ENCODE results near the gene RDX.

RDX gene

GRCh38 chr11:110169738-110170137, 126.7 kb downstream of the RDX start:
- DNase-seq (ENCODE audit: low spot score), result no peak

GRCh38 chr11:110168033-110168803, 128.2 kb downstream of the RDX start:
- DNase-seq (ENCODE audit: low spot score), result no peak

GRCh38 chr11:110165039-110165925, 131.1 kb downstream of the RDX start:
- DNase-seq (ENCODE audit: low spot score), result no peak

- DNase-seq (ENCODE audit: low spot score), result no peak
Observed at GRCh38 chr11:110162216-110162615, 134.2 kb downstream of the RDX start.

GRCh38 chr11:110161061-110161460, 135.4 kb downstream of the RDX start:
- DNase-seq (ENCODE audit: low spot score), result no peak

GRCh38 chr11:110160437-110160836, 136.0 kb downstream of the RDX start:
- DNase-seq (ENCODE audit: low spot score), result no peak

GRCh38 chr11:110160016-110160415, 136.4 kb downstream of the RDX start:
- no peak for DNase-seq (ENCODE audit: low spot score)

GRCh38 chr11:110159476-110159875, 136.9 kb downstream of the RDX start:
- DNase-seq (ENCODE audit: low spot score), result no peak

DNA sequence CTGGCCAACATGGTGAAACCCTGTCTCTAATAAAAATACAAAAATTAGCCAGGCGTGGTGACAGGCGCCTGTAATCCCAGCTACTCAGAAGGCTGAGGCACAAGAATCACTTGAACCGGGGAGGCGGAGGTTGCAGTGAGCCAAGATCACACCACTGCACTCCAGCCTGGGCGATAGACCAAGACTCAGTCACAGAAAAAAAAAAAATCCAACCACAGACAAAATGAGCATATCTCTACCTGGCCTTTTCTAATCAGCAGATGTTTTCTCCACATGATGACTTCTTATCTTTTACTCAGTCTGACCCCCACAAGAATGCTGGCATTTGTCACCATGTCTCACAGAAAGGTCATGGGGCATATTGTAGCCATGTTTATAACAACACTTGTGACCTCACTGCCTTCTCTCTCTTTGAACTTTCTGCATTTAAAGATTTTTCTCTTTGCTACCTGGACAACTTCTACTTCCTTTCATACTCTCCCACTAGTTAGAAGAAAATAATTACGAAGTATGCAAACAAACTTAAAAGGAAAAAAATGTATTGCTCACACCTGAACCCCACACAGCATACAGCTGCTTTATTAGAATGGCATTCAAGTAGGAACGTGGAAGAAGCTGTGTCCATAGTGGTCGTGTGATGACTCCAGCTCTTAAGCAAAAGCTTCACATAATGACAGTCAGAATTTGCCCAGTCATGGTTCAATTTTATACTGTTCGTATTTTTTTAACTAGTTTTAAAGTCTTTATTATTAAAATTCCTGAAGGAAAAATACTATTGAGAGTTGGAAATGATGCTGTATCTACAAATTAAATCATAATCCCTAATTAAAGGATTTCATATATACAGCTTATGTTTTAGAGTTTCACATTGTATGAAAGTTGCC, 137.9 kb downstream of the RDX start:
- no peak for DNase-seq (ENCODE audit: low spot score)

GRCh38 chr11:110156503-110156902, 139.9 kb downstream of the RDX start:
- DNase-seq (ENCODE audit: low spot score), result no peak

- no peak for DNase-seq (ENCODE audit: low spot score)
Observed at GRCh38 chr11:110153474-110153873, 142.9 kb downstream of the RDX start.

- DNase-seq (ENCODE audit: low spot score), result no peak
Observed at GRCh38 chr11:110152199-110152598, 144.2 kb downstream of the RDX start.

DNA sequence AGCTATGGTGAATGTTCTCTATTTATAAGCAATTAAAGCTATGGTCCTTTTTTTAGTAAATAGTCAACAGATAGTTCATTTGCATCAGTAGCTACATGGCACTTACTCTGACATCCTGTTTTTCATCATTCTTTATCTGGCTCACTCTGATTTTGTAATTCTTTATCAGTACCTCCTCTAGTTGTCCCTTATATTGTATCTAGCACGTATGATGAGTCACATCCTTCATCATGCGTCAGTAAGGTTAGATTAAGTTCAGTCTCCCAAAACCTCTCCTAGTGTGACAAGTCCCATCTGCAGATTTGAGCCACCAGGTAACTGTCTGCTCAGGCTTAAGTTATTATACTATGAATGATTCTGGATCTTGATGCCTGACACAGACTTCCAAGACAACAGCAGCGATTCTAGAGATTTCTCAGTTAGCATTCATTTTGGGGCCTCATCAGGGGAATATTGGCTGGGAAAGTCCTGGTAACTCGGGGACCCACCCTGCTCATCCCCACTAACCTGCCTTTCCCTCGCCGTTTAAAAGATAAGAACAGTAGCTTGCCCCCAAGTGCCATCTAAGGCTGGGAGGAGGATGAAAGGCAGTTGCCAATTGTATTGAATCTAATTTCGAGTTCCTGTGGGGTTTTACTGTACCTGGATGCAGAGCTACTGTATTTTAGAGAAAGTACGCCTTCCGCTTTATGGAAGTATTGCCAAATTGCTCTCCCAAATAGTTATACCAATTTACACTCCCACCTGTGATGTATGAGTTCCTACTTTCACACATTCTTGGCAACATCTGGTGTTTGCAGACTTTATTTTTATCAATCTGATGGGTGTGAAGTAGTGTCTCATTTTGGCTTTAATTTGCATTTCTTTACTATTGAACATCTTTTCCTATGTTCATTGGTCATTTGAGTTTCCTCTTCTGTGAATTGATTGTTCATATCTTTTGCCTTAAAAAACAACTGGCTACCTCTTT, 147.4 kb downstream of the RDX start:
- DNase-seq (ENCODE audit: low spot score), result peak; percentile 18

GRCh38 chr11:110147962-110148709, 148.3 kb downstream of the RDX start:
- peak; percentile 50 for DNase-seq (ENCODE audit: low spot score)

GRCh38 chr11:110141812-110142211, 154.6 kb downstream of the RDX start:
- DNase-seq (ENCODE audit: low spot score), result no peak

DNA sequence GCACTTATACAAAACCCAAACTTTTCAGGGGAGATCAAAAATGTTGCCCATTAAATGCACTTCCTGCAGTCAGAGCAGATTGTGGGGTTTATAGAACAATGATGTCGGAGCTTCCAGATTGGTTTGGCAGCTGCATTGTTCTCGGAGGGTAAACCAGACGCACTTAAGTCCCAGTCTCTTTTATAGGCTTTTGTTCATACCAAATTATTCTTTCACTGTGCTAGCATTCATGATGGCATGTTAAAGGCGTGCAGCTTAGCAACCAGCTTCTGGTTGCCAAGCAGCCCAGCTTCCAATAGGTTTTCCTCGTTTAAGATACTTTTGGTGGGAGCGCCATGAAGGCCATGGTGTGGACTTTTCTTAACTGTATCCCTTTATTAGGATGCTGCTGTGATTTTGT, 162.3 kb downstream of the RDX start:
- DNase-seq (ENCODE audit: low spot score), result no peak

DNA sequence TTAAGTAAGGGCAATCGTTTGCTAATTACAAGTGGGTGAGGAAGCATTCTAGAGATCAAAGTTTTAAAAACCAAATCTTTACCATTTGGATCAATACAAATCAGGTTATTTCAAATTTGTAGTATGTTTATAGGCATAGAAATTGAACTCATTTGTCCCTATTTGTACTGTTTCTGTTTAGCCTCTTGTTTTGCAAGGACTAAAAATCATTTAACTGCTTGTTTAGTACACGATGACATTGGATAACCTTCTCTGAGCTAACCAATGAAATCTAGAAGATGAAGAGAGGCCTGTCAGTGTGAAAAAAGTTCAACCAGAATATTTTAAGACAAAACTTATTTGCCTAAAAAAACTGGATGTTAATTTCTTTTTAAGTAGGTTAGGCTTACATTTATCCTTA, 163.3 kb downstream of the RDX start:
- no peak for DNase-seq (ENCODE audit: low spot score)

GRCh38 chr11:110131386-110132123, 164.9 kb downstream of the RDX start:
- no peak for DNase-seq (ENCODE audit: low spot score)

DNA sequence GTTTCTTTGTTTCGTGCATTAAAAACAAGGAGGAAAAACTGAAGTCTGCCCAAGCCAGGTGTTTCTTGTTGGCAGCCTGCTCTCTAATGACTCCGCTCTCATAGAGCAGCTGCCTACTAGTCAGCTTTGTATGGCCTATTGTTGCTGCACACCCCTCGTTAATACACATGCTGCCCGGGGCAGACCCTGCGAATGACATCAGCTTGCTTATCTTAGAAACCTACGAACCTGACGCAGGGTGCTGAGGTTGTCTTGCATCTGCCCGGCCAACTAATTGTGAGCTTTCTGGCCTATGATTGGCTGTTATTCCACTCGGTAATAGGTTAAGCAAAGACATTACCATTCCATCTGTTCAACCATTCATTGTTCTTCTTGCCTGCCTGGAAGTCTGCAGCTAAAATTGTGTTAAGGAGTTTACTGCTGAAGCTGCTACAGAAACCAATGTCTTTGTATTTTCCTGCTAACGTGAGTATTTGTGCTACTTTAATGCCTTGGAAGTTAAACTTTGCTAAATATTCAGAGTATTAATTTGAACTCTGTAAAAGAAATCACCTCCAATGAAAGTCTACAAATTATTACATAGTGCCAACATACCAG, 165.7 kb downstream of the RDX start:
- DNase-seq (ENCODE audit: low spot score), result no peak

Data from AG20443 (cell line).